ENCODE results near the gene SSRP1. TPM values are rescaled to one million over a fixed set of nuclear protein-coding genes. Genes with fewer than 3 reads are reported as not detected.

SSRP1 gene
- total and polyA plus RNA-seq, 9 of the 15 experiments (the other 6 are each of a cell fraction or from before 2014, with no cell fraction given) = 91.1 to 416 (median 245) TPM

- Histone ChIP-seq H3K4me2 (ENCODE audit: insufficient read depth, low read length) (no peak overlapping the region), H3K4me1 (replicated peaks in 1 of 2; ENCODE audit: control insufficient read depth in 2 of 2, insufficient read depth in 2 of 2, low read length in 2 of 2) (peaks cover 3 to 6% of the 10 kb centered on the region in 2 experiments; a peak in 4 of 5 replicates)
- TF ChIP-seq THAP12 (CRISPR knock-in tag; IDR thresholded peaks at IDR 0.05) (no peak), TAF1 (IDR thresholded peaks at IDR 0.05; ENCODE audit: control insufficient read depth, extremely low read depth, insufficient read depth, low read length, severe bottlenecking) (no peak), MTF1 (CRISPR knock-in tag; IDR thresholded peaks at IDR 0.05; ENCODE audit: borderline replicate concordance) (no peak), ZNF41 (CRISPR knock-in tag; conservative IDR thresholded peaks at IDR 0.05) (no peak), FOXP4 (CRISPR knock-in tag; IDR thresholded peaks at IDR 0.05; ENCODE audit: borderline replicate concordance) (no peak), ETV6 (IDR thresholded peaks at IDR 0.05; ENCODE audit: borderline replicate concordance in 1 of 2, low read depth in 2 of 2, low read length in 1 of 2) (no peak), ETV6 (CRISPR knock-in tag; IDR thresholded peaks at IDR 0.05; ENCODE audit: borderline replicate concordance) (no peak), TCFL5 (CRISPR knock-in tag; conservative IDR thresholded peaks at IDR 0.05) (no peak), JUND (IDR thresholded peaks at IDR 0.05; ENCODE audit: borderline replicate concordance, low read depth, low read length) (no peak), JUND (tag; IDR thresholded peaks at IDR 0.05; ENCODE audit: borderline replicate concordance, low read depth, low read length) (no peak), ARID2 (IDR thresholded peaks at IDR 0.05) (no peak), CBX2 (IDR thresholded peaks at IDR 0.05; ENCODE audit: insufficient read depth, low read length, poor library complexity, severe bottlenecking) (no peak)
Observed at GRCh38 chr11:57342702-57343101, 7.0 kb upstream of the SSRP1 start.

More at GRCh38 chr11:57342702-57343101, 7.0 kb upstream of the SSRP1 start:
- Histone ChIP-seq H3K9me1 (ENCODE audit: control insufficient read depth, insufficient read depth, low read length) (no peaks in the 10 kb centered on the region), H3K27ac (ENCODE audit: extremely low read depth, low read depth, low read length) (no peak overlapping the region), H3K9me3 (replicated peaks; ENCODE audit: control insufficient read depth, insufficient read depth, low read depth, low read length) (no peaks in the 10 kb centered on the region), H3K79me2 (ENCODE audit: control insufficient read depth, insufficient read depth, low read length) (no peaks in the 10 kb centered on the region), H3K4me3 (no peak overlapping the region), H3K27me3 (ENCODE audit: control insufficient read depth in 2 of 2, insufficient read depth in 2 of 2, low read length in 2 of 2) (no peaks in the 10 kb centered on the region; a peak in 2 of 5 replicates), H2AFZ (ENCODE audit: low read depth, low read length) (no peak overlapping the region), H3K36me3 (ENCODE audit: control insufficient read depth, insufficient read depth, low read length) (no peaks in the 10 kb centered on the region), H4K20me1 (replicated peaks; ENCODE audit: control insufficient read depth, insufficient read depth, low read length) (no peaks in the 10 kb centered on the region), H3K9ac (ENCODE audit: insufficient read depth in 1 of 2, low read depth in 2 of 2, low read length in 2 of 2) (no peak overlapping the region)
- 67% methylated on average over 10 of the region's 11 CpGs for WGBS (ENCODE audit: insufficient coverage, low coverage, missing lambda C conversion rate)
- ChIA-PET POLR2A (interaction anchor here (0.6 kb wide), 1 partner anchor 1419 kb away, joined by 3 read pairs; no protein-coding TSS in a partner anchor), CTCF (ENCODE audit: low intra/inter-chr PET ratio) (interaction anchor here (0.5 kb wide), 1 partner anchor 115 kb away, joined by 3 read pairs; no protein-coding TSS in a partner anchor)
- in situ Hi-C loops (cut with MboI) = loop anchor here (5.0 to 10.0 kb wide), 3 partner anchors 182 to 1172 kb away; no protein-coding TSS in a partner anchor
- FAIRE-seq (no peak), DNase-seq (ENCODE audit: extremely low read depth in 1 of 4, low spot score in 3 of 4) (no peak), ATAC-seq (no peak)
- BruUV-seq (replicated peaks) = no TSS peak
- intact Hi-C loops (cut with micrococcal nuclease) = loop anchor here (5.0 to 10.0 kb wide), 3 partner anchors 210 to 452 kb away; no protein-coding TSS in a partner anchor

Measured in K562 (cell line).